Panc1 (cell line): ENCODE measurements around the gene MYCN.

Experiments used
- POLR2AphosphoS5 ChIP-seq: IDR thresholded peaks from 2 replicates; pipeline ENCODE4 v1.6.1; 2012; ENCODE audit warnings: mild to moderate bottlenecking, low read depth, low read length, moderate library complexity
- SIN3A ChIP-seq: IDR thresholded peaks from 2 replicates; pipeline ENCODE4 v1.6.1; 2012; ENCODE audit warnings: low read depth, mild to moderate bottlenecking, low read length, moderate library complexity, borderline replicate concordance; ENCODE audit not compliant: insufficient read depth
- TF ChIP-seq, protein P1 (sequence below): fragments of 450-650 bp; IDR thresholded peaks from 2 replicates; pipeline ENCODE4 v1.5.1; 2017; ENCODE audit warnings: mild to moderate bottlenecking
- TF ChIP-seq, protein P2 (sequence below), 2 experiments: IDR thresholded peaks; 2 replicates each; pipeline ENCODE4 v1.6.1; 2011 to 2012; ENCODE audit warnings: low read depth in 2 of 2, control low read depth in 1 of 2, low read length in 1 of 2, mild to moderate bottlenecking in 1 of 2, moderate library complexity in 1 of 2; ENCODE audit not compliant: insufficient read depth in 1 of 2

DNA sequence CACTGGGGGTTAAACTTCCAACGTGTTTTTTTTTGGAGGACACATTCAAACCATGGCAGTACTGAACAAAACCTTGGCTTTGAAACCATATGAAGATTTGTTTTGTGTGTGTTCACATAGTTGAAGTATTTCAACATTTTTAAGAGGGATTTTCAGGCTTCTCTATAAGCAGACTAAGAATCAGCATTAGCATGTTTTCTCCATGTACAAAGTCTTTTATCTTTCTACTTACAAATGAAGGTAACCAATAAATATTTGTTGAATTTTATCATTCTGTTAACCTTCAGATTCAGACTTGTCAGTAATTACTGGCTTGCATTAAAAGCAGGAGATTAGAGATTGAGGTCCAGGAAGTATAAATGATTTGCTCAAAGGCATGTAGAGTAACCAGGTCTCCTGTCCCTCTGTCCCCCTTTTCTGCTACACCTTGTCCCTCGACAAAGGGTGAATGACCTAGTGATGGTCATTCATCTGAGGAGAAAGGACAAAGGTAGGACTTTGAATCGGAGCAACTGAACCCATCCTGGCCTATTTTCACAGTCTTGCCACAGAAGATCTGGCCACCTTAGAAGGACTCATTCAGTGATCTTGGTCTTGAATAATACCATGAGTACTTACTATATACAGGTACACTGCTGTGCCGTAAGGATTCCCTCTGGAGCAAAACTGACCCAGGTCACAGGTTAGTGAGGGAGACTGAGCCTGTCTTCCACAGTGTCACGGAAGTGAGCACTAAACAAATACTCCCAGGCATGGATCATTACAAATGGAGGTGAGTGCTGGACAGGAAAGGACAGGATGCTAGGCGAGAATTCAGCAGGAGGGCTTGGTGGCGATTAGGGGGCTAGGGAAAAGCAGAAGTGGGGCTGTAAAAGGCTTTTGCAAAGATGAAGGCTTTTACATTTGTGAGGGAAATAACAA, 2.2 kb upstream of the MYCN start:
- TF ChIP-seq, protein P1, sequence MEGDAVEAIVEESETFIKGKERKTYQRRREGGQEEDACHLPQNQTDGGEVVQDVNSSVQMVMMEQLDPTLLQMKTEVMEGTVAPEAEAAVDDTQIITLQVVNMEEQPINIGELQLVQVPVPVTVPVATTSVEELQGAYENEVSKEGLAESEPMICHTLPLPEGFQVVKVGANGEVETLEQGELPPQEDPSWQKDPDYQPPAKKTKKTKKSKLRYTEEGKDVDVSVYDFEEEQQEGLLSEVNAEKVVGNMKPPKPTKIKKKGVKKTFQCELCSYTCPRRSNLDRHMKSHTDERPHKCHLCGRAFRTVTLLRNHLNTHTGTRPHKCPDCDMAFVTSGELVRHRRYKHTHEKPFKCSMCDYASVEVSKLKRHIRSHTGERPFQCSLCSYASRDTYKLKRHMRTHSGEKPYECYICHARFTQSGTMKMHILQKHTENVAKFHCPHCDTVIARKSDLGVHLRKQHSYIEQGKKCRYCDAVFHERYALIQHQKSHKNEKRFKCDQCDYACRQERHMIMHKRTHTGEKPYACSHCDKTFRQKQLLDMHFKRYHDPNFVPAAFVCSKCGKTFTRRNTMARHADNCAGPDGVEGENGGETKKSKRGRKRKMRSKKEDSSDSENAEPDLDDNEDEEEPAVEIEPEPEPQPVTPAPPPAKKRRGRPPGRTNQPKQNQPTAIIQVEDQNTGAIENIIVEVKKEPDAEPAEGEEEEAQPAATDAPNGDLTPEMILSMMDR: no peak
- no peak for TF ChIP-seq POLR2AphosphoS5
- TF ChIP-seq, protein P2, sequence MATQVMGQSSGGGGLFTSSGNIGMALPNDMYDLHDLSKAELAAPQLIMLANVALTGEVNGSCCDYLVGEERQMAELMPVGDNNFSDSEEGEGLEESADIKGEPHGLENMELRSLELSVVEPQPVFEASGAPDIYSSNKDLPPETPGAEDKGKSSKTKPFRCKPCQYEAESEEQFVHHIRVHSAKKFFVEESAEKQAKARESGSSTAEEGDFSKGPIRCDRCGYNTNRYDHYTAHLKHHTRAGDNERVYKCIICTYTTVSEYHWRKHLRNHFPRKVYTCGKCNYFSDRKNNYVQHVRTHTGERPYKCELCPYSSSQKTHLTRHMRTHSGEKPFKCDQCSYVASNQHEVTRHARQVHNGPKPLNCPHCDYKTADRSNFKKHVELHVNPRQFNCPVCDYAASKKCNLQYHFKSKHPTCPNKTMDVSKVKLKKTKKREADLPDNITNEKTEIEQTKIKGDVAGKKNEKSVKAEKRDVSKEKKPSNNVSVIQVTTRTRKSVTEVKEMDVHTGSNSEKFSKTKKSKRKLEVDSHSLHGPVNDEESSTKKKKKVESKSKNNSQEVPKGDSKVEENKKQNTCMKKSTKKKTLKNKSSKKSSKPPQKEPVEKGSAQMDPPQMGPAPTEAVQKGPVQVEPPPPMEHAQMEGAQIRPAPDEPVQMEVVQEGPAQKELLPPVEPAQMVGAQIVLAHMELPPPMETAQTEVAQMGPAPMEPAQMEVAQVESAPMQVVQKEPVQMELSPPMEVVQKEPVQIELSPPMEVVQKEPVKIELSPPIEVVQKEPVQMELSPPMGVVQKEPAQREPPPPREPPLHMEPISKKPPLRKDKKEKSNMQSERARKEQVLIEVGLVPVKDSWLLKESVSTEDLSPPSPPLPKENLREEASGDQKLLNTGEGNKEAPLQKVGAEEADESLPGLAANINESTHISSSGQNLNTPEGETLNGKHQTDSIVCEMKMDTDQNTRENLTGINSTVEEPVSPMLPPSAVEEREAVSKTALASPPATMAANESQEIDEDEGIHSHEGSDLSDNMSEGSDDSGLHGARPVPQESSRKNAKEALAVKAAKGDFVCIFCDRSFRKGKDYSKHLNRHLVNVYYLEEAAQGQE (IDR thresholded peaks at IDR 0.05; ENCODE audit: insufficient read depth in 1 of 2, low read depth in 2 of 2, low read length in 1 of 2): no peak
- TF ChIP-seq SIN3A: no peak
